GM23248 (cell line): ENCODE measurements around the gene PFKP.

ENCODE experiments used
- EZH2 ChIP-seq: fragments of 200-600 bp; sonication (generic); IDR thresholded peaks from 2 replicates; pipeline ENCODE4 v1.6.1; 2018; ENCODE audit warnings: antibody characterized with exemption, mild to moderate bottlenecking; ENCODE audit not compliant: insufficient read depth, poor library complexity, severe bottlenecking
- EZH2phosphoT487 ChIP-seq: fragments of 200-600 bp; sonication (generic); IDR thresholded peaks from 2 replicates; pipeline ENCODE4 v1.6.1; 2018; ENCODE audit warnings: antibody characterized with exemption, moderate library complexity, mild to moderate bottlenecking, low read depth; ENCODE audit not compliant: insufficient read depth

DNA sequence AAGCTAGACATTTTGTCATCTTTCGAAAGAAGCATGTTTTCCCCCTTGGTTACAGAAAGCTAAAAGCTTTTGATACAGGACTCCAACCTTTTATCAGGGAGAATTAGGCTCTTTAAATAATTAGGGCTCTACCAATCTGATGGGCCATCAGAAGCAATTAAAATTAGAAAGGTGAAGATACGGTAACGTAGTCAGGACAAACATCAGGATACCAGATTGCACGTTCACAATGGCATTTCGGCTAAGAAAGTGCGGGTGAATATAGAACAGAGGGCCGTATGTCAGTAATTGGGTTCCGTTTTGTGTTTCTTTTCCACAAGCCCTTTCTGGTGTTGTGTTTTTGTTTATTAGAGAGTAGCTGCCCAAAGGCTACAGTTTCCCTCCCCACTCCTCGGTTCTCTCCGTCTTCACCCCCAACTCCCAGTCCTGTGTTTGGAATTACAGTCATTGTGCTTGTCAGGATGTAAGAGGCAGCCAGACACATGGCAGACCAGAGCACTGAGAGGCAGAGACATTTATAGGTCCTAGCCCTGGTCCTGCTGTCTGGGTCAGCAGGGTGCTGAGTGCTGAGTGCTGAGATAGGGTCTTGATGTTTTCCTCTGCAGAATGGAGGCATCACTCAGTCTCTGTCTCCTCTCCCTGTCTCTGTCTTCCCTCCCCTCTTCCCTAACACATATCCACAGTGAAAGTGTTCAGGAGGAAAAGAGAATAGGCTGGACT is 5.5 kb downstream of the PFKP start:
- TF ChIP-seq EZH2, result no peak
- no peak for TF ChIP-seq EZH2phosphoT487
